Measurements from ENCODE around the gene PTPRR.

DNA sequence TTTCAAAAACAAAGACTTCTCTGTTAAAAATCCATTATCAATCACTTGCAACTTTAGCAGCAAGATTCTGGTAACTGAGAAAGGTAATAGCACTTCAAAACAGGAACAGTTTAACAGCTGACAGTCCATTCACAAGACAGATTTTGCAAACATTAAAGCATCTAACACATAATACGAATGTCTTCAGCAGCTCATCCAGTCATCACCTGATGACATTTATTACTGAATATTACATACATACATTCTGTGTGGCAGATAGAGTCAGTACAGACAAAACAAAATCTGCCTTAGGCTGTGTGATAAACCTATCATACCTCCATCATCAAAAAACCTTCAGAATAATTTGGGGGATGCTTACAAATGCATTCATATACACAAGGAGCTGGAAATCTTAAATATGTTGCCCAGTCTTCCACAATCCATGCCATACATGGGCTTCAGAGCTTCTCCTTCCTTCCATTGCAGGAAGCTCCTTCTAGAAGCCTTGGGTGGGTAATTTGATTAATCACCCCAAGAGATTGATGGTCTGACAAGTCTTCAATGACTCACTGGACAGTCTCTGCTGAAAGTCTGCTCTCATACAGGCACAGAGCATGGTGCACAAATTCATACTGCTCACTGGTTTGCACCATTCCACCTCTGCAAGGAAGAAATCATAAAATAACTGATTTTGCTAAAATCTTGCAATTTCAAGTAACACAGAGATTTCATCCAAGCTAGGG lies 281.7 kb downstream of the PTPRR start:
- TF ChIP-seq, protein P1, sequence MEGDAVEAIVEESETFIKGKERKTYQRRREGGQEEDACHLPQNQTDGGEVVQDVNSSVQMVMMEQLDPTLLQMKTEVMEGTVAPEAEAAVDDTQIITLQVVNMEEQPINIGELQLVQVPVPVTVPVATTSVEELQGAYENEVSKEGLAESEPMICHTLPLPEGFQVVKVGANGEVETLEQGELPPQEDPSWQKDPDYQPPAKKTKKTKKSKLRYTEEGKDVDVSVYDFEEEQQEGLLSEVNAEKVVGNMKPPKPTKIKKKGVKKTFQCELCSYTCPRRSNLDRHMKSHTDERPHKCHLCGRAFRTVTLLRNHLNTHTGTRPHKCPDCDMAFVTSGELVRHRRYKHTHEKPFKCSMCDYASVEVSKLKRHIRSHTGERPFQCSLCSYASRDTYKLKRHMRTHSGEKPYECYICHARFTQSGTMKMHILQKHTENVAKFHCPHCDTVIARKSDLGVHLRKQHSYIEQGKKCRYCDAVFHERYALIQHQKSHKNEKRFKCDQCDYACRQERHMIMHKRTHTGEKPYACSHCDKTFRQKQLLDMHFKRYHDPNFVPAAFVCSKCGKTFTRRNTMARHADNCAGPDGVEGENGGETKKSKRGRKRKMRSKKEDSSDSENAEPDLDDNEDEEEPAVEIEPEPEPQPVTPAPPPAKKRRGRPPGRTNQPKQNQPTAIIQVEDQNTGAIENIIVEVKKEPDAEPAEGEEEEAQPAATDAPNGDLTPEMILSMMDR (IDR thresholded peaks at IDR 0.05): no peak
- TF ChIP-seq POLR2AphosphoS5 (IDR thresholded peaks at IDR 0.05; ENCODE audit: low read depth, low read length) (peak; percentile 23; the same call in 1 of the 2 replicates), EZH2phosphoT487 (IDR thresholded peaks at IDR 0.05; ENCODE audit: borderline replicate concordance, low read depth) (no peak)
